Spleen (tissue), 7 donors: ENCODE results near the gene STK39.

Source experiments
- POLR2A ChIP-seq, 3 donors: fragments of 450-650 bp; IDR thresholded peaks; one replicate each; pipeline ENCODE4 v1.5.1; 2017; ENCODE audit warnings: antibody characterized with exemption in 3 of 3, mild to moderate bottlenecking in 1 of 3
- POLR2AphosphoS5 ChIP-seq, 3 donors: sonication (generic); formaldehyde crosslinking; IDR thresholded peaks; one replicate each; pipeline ENCODE4 v1.5.1; 2017; ENCODE audit warnings: antibody characterized with exemption in 3 of 3
- TF ChIP-seq, protein P1 (sequence below), 11 experiments: fragments of 200-600 bp in 7 of 11; fragments of 450-650 bp in 4 of 11; sonication (generic) in 4 of 11; IDR thresholded peaks in 8 of 11; conservative IDR thresholded peaks in 3 of 11; 1 replicate in 7 of 11; 2 replicates in 4 of 11; pipeline versions ENCODE4 v1.4.0 to v1.8.0; 2016 to 2021; ENCODE audit warnings: antibody characterized with exemption in 11 of 11, inconsistent platforms in 4 of 11, mild to moderate bottlenecking in 1 of 11
- donor health status: DM: no; HTN: no; CAD: no; lungs with moderate emphysema.
- donor health status: DM: no; HTN: no; CAD: no.
- donor health status: DM: no; HTN: no; CAD: no.

GRCh38 chr2:167987558-167987957 is 259.8 kb downstream of the STK39 start:
- TF ChIP-seq, protein P1, sequence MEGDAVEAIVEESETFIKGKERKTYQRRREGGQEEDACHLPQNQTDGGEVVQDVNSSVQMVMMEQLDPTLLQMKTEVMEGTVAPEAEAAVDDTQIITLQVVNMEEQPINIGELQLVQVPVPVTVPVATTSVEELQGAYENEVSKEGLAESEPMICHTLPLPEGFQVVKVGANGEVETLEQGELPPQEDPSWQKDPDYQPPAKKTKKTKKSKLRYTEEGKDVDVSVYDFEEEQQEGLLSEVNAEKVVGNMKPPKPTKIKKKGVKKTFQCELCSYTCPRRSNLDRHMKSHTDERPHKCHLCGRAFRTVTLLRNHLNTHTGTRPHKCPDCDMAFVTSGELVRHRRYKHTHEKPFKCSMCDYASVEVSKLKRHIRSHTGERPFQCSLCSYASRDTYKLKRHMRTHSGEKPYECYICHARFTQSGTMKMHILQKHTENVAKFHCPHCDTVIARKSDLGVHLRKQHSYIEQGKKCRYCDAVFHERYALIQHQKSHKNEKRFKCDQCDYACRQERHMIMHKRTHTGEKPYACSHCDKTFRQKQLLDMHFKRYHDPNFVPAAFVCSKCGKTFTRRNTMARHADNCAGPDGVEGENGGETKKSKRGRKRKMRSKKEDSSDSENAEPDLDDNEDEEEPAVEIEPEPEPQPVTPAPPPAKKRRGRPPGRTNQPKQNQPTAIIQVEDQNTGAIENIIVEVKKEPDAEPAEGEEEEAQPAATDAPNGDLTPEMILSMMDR (IDR thresholded peaks at IDR 0.05 in 8 of 11, conservative IDR thresholded peaks at IDR 0.05 in 3 of 11): no peak
- TF ChIP-seq POLR2A (IDR thresholded peaks at IDR 0.05) (no peak), POLR2AphosphoS5 (IDR thresholded peaks at IDR 0.05) (no peak)
